Progenitor cell of endocrine pancreas (in vitro differentiated cells): ENCODE results near the gene VSTM2B. TPM values are rescaled to one million over a fixed set of nuclear protein-coding genes. Genes with fewer than 3 reads are reported as not detected.
A peak's percentile ranks its signal among the peaks of the same experiment; 100 is the strongest.

Experiments used
- DNase-seq: peaks from one replicate; pipeline ENCODE4 v3.0.0; 2021; ENCODE audit warnings: low spot score; ENCODE audit not compliant: unreplicated experiment
- H3K27ac Mint-ChIP-seq: 2 replicates; pipeline ENCODE4 v1.8.0; 2021; ENCODE audit warnings: mild to moderate bottlenecking, moderate library complexity, mixed read lengths
- H3K27me3 Mint-ChIP-seq: 2 replicates; pipeline ENCODE4 v1.8.0; 2021; ENCODE audit warnings: mixed read lengths
- H3K36me3 Mint-ChIP-seq: 2 replicates; pipeline ENCODE4 v1.8.0; 2022; ENCODE audit warnings: mixed read lengths; ENCODE audit not compliant: insufficient read depth
- H3K4me1 Mint-ChIP-seq: 2 replicates; pipeline ENCODE4 v1.8.0; 2021; ENCODE audit warnings: low read depth, mixed read lengths
- H3K4me3 Mint-ChIP-seq: 2 replicates; pipeline ENCODE4 v1.8.0; 2021; ENCODE audit warnings: low read depth, mild to moderate bottlenecking, moderate library complexity, mixed read lengths
- H3K9me3 Mint-ChIP-seq: 2 replicates; pipeline ENCODE4 v1.8.0; 2021; ENCODE audit warnings: low read depth, mixed read lengths
- CTCF ChIP-seq: fragments of 200-600 bp; sonication (generic); IDR thresholded peaks from one replicate; pipeline ENCODE4 v1.5.0; 2021; ENCODE audit warnings: antibody characterized with exemption, mild to moderate bottlenecking; ENCODE audit not compliant: unreplicated experiment
- total RNA-seq: library from RNA; stranded (reverse); gene quantifications from 2 replicates; pipeline ENCODE4 v1.2.1, GENCODE V29; 2021

VSTM2B gene
- total RNA-seq, 1 donor from 2014 or later: not detected

- H3K27ac Mint-ChIP-seq: no peak overlapping the region
These were observed 83.8 kb downstream of the VSTM2B start for GRCh38 chr19:29609636-29610035.

GRCh38 chr19:29610213-29610573 lies 84.4 kb downstream of the VSTM2B start:
- TF ChIP-seq CTCF: no peak
- DNase-seq: no peak
- Mint-ChIP-seq H3K9me3 (no peaks in the 10 kb centered on the region), H3K27ac (no peak overlapping the region), H3K4me3 (no peak overlapping the region), H3K4me1 (peaks cover 12% of the 10 kb centered on the region), H3K27me3 (no peaks in the 10 kb centered on the region), H3K36me3 (peaks cover 9% of the 10 kb centered on the region)

More at GRCh38 chr19:29609636-29610035, 83.8 kb downstream of the VSTM2B start:
- no peaks in the 10 kb centered on the region for H3K9me3 Mint-ChIP-seq
- no peaks in the 10 kb centered on the region for H3K27me3 Mint-ChIP-seq
- peaks cover 9% of the 10 kb centered on the region for H3K36me3 Mint-ChIP-seq
- H3K4me1 Mint-ChIP-seq: peaks cover 12% of the 10 kb centered on the region
- H3K4me3 Mint-ChIP-seq: no peak overlapping the region
- no peak for DNase-seq
- TF ChIP-seq CTCF: no peak

DNA sequence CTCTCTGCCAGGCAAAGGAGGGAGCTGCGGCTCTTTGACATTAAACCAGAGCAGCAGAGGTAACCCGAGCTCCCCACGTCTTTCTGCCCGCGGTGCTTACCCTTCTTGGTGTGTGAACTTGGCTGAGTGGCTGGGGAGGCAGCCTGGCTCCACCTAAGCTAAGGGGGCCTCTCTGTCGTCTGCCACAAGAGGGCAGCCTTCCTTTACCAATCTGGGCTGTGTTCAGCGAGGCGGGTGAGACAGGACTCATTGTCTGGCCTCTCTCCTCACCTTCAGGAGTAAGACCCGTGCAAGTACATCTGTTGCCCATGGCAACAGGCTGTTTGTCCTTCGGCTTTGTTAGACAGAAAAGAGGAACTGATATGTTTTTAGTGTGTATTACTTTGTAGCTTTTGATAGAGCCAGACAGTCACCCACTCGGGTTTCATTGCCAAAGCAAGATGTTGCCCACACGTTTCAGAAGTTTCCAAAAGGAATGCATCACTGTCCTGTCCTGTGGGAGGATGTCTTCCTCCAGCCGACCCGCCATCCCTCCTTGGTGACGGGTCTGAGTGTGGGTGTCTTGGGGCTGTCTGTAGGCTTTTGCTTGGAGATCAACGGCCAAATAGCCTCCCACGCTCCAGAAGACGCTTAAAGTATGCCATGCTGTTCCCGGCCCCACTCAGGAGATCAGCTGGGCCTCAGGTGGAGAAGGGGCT lies 84.9 kb downstream of the VSTM2B start:
- peak; percentile 74 for DNase-seq
- Mint-ChIP-seq H3K36me3 (peaks cover 9% of the 10 kb centered on the region), H3K4me3 (no peak overlapping the region), H3K9me3 (no peaks in the 10 kb centered on the region), H3K4me1 (peaks cover 12% of the 10 kb centered on the region), H3K27ac (no peak overlapping the region), H3K27me3 (no peaks in the 10 kb centered on the region)
- peak; percentile 93 for TF ChIP-seq CTCF

DNA sequence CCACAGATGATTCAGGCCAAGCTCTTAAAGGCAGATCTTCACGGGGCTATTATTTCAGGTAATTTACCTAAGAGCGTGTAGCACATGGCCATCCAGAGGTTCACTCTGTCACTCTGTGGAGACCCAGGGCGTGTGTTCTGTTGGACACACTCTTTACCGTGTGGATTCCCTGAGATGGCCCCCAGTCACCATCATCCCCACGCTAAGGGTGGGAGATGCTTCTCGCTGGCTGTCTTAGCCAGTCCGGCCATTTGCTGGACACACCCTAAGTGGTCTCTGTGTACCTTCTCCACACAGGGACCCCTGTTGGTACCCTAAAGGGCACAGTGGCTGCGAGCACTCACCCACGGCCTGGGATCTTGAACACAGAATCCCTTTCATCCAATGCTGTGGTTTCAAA lies 86.3 kb downstream of the VSTM2B start:
- Mint-ChIP-seq H3K4me1 (peaks cover 2% of the 10 kb centered on the region), H3K4me3 (no peak overlapping the region), H3K27me3 (no peaks in the 10 kb centered on the region), H3K36me3 (peaks cover 9% of the 10 kb centered on the region), H3K9me3 (no peaks in the 10 kb centered on the region), H3K27ac (no peak overlapping the region)
- DNase-seq: no peak
- no peak for TF ChIP-seq CTCF

DNA sequence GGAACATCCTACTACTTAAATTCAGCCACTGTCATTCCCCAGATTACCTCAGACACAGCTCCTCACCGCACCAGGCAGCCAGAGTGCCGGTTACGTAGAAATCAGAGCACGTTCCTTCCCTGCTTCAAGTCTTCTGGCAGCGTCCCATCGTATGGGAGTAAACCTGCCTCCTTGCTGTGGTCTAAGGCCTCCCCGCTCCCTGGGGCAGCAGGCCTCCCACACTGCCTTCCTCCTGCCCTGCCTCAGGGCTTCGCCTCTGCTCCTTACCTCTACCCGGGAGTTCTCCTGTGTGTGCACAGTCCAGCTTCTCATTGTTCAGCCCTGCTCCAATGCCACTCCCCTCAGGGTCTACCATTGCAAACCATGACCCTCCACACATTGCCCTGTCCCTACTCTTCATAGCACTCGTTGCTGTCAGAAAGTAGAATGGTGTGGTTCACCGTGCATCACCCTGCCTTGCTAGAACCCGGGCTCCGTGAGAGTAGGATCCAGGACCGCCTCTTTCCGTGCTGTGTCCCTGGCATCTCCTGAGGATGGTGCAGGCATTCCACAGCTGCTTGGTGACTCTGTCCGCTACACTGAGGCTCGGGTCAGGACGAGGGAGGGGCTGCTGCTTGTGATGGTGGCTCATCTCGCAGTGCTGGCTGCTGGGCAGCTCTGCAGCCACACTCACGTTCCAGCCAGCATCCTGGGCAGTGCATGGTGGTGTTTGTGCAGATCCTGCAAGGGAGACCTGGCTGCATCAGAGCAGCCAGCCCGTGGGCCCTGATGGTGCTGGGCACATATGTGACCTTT lies 87.2 kb downstream of the VSTM2B start:
- no peak for TF ChIP-seq CTCF
- no peaks in the 10 kb centered on the region for H3K9me3 Mint-ChIP-seq
- no peak for DNase-seq
- H3K36me3 Mint-ChIP-seq: peaks cover 9% of the 10 kb centered on the region
- H3K4me3 Mint-ChIP-seq: no peak overlapping the region
- H3K27me3 Mint-ChIP-seq: no peaks in the 10 kb centered on the region
- peak overlapping the region; percentile 10 for H3K27ac Mint-ChIP-seq
- peaks cover 6% of the 10 kb centered on the region for H3K4me1 Mint-ChIP-seq
